Effector CD8-positive, alpha-beta T cell (primary cell): ENCODE measurements around the gene MED25.

Source experiments
- DNase-seq: peaks from one replicate; lab custom pipeline; 2025; lab: John Stamatoyannopoulos, UW

Gene MED25

DNA sequence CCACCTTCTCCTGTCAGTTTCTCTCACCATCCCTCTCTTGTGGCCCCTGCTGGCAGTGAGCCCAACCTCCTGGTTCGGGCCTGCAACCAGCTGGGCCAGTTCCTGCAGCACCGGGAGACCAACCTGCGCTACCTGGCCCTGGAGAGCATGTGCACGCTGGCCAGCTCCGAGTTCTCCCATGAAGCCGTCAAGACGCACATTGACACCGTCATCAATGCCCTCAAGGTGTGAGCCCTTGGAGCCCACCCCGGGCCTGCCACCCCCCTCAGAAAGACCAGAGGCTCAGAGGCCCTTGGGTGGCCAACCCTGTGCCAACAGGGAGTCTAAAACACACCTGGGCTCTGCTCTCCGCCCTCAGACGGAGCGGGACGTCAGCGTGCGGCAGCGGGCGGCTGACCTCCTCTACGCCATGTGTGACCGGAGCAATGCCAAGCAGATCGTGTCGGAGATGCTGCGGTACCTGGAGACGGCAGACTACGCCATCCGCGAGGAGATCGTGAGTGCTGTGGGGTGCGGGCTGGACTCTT lies 18.8 kb upstream of the MED25 start:
- DNase-seq, result no peak

- no peak for DNase-seq
Observed at GRCh38 chr19:49799798-49800376, 18.2 kb upstream of the MED25 start.

GRCh38 chr19:49800771-49801170 lies 17.3 kb upstream of the MED25 start:
- DNase-seq, result no peak

- DNase-seq, result no peak
Observed at GRCh38 chr19:49801401-49801888, 16.6 kb upstream of the MED25 start.

GRCh38 chr19:49801966-49802661 lies 16.0 kb upstream of the MED25 start:
- DNase-seq, result no peak

DNA sequence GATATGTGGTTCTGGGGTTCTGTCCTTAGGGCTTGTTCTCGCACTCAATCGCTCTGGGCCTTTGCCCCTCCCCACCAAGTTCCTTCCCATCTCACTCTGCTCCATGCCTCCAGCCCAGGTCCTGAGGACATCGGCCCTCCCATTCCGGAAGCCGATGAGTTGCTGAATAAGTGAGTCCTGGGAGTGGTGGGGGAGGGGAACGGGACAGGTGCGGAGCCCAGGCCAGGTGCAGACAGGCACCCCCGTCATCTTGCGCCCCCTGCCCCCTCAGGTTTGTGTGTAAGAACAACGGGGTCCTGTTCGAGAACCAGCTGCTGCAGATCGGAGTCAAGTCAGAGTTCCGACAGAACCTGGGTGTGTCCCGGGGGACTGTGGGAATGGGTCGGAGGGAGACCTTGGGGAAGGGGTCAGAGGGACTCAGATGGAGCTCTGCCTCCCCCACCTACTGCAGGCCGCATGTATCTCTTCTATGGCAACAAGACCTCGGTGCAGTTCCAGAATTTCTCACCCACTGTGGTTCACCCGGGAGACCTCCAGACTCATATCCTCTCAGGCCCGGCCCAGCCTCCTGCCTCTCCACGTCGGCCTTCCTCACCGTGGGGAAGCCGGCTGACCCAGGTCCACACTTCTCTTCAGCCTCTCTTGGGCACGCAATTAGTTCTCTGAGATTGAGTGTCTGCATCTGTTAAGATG lies 15.1 kb upstream of the MED25 start:
- DNase-seq, result no peak

- no peak for DNase-seq
Observed at GRCh38 chr19:49803529-49803856, 14.6 kb upstream of the MED25 start.

GRCh38 chr19:49805822-49806619 lies 12.1 kb upstream of the MED25 start:
- DNase-seq, result no peak

- DNase-seq, result no peak
Observed at GRCh38 chr19:49806620-49806959, 11.5 kb upstream of the MED25 start.

DNA sequence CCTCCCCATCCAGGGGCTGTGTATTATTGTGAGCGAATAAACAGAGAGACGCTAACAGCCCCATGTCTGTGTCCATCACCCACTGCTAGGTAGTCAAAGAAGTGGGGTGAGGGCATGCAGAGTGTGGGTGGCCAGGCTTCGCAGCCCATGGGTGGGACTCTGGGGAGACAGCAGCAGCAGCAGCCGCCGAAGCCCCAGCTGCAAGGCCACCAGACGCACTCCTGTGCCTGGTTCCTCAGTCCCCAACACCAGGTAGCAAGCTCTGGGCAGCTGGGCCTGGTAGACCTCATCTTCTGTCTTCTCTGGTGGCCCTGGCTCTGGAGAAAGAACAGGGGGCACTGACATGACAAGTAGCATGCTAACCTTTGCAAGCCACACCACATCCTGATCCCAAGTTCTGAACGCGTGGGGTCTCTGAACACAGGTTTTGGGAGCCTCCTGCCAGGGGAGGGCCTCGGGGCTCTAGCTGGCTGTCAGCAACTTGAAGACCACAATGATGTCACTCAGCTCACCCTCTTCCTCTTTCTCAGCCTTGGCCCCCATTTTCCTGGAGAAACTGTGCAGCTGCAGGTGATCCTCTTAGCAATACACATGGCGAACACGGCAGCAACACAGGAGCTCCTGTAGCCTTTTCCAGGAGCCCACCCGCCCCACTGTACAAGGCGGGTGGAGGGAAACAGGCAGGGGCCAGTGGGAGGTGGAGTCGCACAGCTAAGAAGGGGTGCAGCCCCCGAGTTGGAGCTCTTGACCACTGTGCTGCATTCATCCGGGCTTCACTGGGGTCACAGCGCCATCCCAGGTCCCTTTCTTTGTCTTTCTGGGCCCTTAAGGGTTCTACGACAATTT lies 10.8 kb upstream of the MED25 start:
- no peak for DNase-seq

DNA sequence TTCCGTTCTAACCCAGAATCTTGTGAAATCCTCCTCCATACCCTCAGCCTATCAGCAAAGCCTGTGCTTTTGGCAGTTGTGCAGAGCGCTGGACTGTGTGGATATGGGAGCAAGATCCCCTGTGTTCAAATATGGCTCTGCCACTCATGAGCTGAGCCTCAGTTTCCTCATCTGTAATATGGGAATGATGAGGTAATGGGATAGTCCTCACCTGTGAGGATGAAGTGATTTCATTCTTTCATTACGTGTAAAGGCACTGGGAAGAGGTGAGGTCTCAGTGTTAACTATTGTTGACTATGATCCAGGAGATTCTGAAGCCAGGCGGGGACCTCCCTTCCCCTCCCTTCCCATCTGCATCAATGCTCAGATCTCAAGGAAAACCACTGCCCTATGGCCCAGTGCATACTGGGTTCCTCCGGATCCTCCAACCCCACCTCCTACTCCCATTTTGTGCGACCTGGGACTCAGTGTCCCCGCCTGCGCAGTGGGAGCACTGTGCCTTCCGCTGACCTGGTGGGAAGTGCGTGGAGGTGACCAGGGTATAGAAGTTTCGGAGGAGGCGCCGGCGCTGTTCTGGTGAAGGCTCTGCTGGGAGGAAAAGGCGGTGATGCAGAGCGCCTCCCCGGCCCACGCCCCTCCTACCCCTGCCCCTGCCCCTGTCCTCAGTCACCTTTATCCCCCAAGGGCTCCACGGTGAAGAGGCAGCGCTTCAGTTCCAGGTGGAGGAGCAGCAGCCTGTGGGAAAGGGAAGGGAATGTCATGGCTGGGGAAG lies 10.0 kb upstream of the MED25 start:
- DNase-seq, result no peak

DNA sequence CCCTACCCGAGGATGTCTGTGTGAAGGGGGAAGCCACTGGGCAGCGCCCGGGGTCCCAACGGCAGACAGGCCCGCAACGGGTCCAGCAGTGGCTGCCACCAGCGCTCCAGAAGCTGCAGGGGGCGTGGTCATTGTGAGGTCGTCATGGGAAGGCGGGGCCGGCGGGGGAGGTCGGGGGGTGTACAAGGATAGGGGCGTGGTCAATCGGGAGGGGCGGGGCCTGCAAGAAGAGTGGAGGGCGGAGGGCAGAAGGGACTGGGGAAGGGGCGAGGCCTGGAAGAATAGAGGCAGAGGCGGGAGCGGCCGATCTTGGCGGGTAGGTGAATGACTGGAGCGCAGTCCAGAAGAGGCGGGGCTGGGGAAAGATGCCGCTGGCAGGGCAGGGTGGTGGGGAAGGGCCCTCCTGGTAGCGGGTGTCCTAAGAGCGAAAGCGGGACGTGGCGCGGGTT lies 9.4 kb upstream of the MED25 start:
- DNase-seq, result peak; percentile 77

- DNase-seq, result peak; percentile 25
Observed at GRCh38 chr19:49809160-49809940, 8.7 kb upstream of the MED25 start.

DNA sequence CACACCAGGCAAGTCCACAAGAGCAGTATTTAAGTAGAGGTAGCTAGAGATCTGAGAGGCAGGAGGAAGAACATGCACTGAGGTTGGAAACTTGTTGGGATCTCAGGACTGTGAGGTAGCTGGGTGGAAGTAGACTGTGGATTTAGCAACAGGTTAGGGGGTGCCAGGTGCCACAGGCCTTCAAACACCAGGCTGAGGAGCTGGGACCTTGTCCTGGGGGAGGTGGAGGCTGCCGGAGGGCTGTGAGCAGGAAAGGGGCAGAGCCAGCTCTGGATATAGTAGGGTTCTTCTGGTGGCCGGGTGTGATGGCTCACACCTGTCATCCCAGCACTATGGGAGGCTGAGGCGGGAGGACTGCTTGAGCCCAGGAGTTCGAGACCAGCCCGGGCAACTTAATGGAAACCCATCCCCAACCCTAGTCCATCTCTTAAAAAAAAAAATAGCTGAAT lies 8.1 kb upstream of the MED25 start:
- no peak for DNase-seq

GRCh38 chr19:49811328-49811727 lies 6.8 kb upstream of the MED25 start:
- DNase-seq, result no peak

DNA sequence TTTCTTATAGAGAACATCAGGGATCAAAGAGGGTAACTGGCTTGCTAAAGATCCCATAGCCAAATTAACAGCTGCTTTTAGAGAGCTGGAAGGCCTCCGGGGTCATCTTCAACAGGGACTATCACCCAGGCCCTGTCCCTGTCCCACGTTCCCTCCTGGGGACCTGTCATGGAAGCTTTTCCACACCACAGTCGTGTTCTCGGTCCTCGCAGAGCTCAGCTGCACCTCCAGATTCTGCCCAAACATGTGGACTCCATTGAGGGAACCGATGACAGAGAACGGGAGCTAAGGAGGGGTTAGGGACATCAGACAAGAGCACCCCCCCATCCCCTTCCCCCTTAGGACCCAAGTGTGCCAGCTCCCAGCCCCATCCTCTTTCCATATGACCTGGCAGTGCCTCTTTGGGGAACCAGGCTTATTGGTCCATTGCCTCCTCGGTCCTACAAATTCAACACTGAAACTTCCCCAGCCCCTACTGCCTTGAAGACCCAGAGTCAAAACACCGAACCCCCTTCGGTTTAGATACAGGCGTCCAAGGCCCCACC lies 5.6 kb upstream of the MED25 start:
- no peak for DNase-seq

DNA sequence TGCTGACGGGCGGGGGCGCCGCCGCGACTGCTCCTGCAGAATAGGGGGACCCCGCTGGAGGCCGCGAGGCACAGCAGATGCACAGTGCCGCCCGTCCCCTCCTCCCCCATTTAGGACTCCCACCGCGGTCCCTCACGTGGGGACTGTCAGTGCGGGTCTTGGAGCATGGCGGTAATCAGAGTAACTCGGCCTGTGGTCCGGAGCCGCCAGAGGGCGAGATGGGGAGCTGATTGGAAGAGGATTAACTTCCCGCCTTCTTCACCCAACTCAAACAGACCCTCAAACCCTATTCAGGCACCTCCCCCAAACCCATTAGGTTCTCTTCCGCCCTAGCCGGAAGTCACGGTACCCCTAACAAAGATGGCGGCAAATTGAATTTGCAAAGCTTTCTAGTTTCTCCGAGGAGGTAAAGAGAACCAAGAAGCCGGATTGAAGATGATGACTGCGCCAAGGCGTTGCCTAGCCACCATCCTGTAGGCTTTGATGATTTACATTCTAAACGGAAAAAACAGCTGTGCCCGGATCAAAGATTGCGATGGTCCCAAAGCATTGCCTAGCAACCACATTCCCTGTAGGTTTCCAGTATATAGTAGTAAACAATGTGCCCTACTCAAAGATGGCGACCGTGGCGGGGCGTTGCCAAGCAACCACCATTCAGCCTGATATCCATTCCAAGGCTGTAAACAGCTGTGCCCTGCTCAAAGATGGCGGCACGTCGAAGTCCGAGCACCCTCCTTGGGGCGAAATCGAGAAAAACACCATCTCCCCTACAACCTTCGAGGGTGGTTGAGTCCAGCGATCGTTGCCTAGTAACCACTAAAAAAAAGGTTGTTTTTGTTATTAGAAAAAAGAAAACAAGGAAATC lies 4.9 kb upstream of the MED25 start, which contains the start of gene FUZ:
Gene FUZ, minus strand, starts transcription at position 296 of the 865 bp plus-strand sequence. Its CDS starts 186 bp downstream, at position 110.
- peak; percentile 88 for DNase-seq

DNA sequence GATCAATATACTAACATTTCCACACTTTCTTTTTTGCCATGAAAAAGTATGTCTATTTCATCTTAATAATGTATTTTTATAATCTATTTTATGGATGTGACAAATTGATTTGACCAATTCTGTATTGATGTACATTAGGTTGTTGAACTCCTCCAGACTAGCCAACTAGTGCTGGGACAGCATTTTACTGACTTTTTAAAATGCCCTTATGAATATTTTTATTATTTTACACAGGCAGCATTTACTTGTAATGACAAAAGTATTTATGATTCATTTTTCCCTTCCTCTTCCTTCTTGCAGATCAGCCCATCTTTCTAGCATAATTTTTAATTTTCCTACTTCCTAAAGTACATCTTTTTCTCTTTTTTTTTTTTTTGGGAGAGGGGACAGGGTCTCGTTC lies 4.1 kb upstream of the MED25 start:
- DNase-seq, result no peak
